ENCODE results near the gene MEDAG. TPM values are rescaled to one million over a fixed set of nuclear protein-coding genes. Genes with fewer than 3 reads are reported as not detected.

The MEDAG gene
- total and polyA plus RNA-seq, 10 donors, result 0.16 to 2.7 (median 0.46) TPM; not detected in 3

DNA sequence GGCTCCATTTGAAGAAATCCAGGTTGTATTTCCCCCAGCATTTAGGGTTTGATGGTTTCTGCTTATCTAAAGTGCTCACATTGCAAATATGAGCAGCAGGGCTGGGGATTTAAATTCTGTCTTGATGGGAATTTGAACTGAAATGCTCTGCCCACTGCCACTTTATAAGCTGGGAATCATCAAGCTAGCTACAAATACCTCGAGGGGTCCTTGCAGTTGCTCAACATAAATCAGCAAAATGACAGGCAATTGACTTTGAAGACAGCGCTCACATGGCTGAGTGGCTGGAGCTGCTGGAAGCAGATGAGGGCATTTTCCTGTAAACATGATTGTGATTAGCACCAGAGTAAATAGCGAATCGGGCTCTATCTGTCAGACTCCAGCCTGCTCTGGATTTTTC is 39.4 kb upstream of the MEDAG start:
- no peaks in the 10 kb centered on the region for H3K9me3 ChIP-seq
- H3K27me3 ChIP-seq (replicated peaks in 1 of 7), result no peaks in the 10 kb centered on the region
- 53 to 76% (median 62%) methylated on average over 4 of the region's 4 CpGs for WGBS, 5 donors
- H3K27ac ChIP-seq, result no peak overlapping the region
- H3K4me1 ChIP-seq, result peaks cover 5 to 19% (median 10%) of the 10 kb centered on the region in 6 donors
- intact Hi-C loops (cut with DNase I; ENCODE audit: low total_unique reads), result loop anchor here (10.0 kb wide), 1 partner anchor 732 kb away; no protein-coding TSS in a partner anchor
- TF ChIP-seq POLR2AphosphoS5 (IDR thresholded peaks at IDR 0.05) (no peak), POLR2A (IDR thresholded peaks at IDR 0.05) (no peak)
- TF ChIP-seq, protein P1, sequence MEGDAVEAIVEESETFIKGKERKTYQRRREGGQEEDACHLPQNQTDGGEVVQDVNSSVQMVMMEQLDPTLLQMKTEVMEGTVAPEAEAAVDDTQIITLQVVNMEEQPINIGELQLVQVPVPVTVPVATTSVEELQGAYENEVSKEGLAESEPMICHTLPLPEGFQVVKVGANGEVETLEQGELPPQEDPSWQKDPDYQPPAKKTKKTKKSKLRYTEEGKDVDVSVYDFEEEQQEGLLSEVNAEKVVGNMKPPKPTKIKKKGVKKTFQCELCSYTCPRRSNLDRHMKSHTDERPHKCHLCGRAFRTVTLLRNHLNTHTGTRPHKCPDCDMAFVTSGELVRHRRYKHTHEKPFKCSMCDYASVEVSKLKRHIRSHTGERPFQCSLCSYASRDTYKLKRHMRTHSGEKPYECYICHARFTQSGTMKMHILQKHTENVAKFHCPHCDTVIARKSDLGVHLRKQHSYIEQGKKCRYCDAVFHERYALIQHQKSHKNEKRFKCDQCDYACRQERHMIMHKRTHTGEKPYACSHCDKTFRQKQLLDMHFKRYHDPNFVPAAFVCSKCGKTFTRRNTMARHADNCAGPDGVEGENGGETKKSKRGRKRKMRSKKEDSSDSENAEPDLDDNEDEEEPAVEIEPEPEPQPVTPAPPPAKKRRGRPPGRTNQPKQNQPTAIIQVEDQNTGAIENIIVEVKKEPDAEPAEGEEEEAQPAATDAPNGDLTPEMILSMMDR (IDR thresholded peaks at IDR 0.05 in 8 of 11, conservative IDR thresholded peaks at IDR 0.05 in 3 of 11), result no peak
- no peak for DNase-seq
- H3K36me3 ChIP-seq, result no peaks in the 10 kb centered on the region
- no peak overlapping the region for H3K4me3 ChIP-seq

DNA sequence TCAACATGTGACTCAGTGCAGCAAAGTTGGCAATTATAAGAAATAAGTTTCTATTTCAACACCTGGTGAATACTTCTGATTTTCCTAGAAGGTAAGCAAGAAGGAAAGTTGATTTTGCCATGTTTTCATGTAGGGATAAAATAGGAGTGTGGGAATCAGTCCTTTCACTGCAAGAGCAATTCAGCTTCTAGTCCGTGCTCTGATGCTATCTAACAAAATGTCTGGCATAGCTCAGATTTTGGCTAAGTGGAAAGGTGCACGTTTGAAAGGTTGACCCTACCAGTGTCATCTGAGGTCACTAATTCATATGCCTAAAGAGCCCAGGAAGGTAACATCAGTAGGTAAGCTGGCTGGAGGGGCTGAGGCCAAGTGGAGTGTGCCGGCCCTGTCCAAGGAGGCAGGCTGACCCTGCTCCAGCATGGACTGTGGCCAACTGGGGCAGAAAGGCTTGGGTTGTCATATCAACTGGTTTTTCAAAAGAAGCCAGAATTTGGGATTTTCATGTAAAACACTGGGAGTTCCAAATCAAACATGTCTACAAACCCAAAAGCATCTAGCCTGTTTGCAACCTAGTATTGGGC is 38.9 kb upstream of the MEDAG start:
- TF ChIP-seq POLR2A (IDR thresholded peaks at IDR 0.05), result no peak
- TF ChIP-seq, protein P1 (IDR thresholded peaks at IDR 0.05 in 8 of 11, conservative IDR thresholded peaks at IDR 0.05 in 3 of 11), result no peak
- no peak for TF ChIP-seq POLR2AphosphoS5 (IDR thresholded peaks at IDR 0.05)
- WGBS, 5 donors, result 83 to 93% (median 88%) methylated on average over 3 of the region's 3 CpGs
- Histone ChIP-seq H3K4me3 (no peak overlapping the region), H3K9me3 (no peaks in the 10 kb centered on the region), H3K4me1 (peaks cover 5 to 19% (median 10%) of the 10 kb centered on the region in 6 donors), H3K36me3 (no peaks in the 10 kb centered on the region), H3K27me3 (replicated peaks in 1 of 7) (no peaks in the 10 kb centered on the region), H3K27ac (no peak overlapping the region)
- intact Hi-C loops (cut with DNase I; ENCODE audit: low total_unique reads), result loop anchor here (10.0 kb wide), 1 partner anchor 732 kb away; no protein-coding TSS in a partner anchor
- no peak for DNase-seq

DNA sequence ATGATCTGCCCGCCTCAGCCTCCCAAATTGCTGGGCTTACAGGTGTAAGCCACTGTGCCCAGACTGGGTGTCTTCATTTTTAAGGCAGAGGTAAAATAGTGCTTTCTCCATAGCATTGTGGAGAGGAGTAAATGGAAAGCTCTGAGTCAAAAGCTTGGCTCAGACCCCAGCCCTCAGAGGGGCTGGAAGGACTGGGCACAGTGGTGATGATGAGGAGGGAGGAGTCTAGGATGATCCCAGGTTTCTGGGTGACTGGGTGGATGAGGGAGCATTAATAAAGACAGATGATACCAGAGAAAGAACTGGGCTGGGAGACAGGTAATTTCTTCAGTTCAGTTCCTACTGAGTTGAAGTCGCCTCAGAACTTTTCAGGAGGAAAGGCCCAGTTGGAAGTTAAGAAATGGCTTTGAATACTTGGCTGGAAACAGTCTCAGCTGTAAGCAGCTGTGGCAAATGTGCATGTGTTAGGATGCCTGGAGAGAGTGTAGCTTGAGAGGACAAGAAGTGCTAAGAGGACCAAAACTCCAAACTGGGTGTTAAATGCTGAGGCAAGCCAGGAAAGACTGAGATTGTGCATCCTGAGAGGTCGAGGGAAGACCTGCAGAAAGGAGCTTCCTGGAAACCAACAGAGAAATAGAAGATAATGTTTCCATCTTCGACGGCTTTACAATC is 37.1 kb upstream of the MEDAG start:
- no peak overlapping the region for H3K4me3 ChIP-seq
- no peaks in the 10 kb centered on the region for H3K27me3 ChIP-seq (replicated peaks in 1 of 7)
- H3K4me1 ChIP-seq, result peaks cover 5 to 19% (median 10%) of the 10 kb centered on the region in 6 donors
- no peak for DNase-seq
- TF ChIP-seq POLR2A (IDR thresholded peaks at IDR 0.05), result no peak
- TF ChIP-seq, protein P1 (IDR thresholded peaks at IDR 0.05 in 8 of 11, conservative IDR thresholded peaks at IDR 0.05 in 3 of 11), result no peak
- TF ChIP-seq POLR2AphosphoS5 (IDR thresholded peaks at IDR 0.05), result no peak
- no peak overlapping the region for H3K27ac ChIP-seq
- WGBS, 5 donors, result 78 to 90% (median 82%) methylated on average over 5 of the region's 5 CpGs
- H3K9me3 ChIP-seq, result no peaks in the 10 kb centered on the region
- intact Hi-C loops (cut with DNase I; ENCODE audit: low total_unique reads), result loop anchor here (10.0 kb wide), 1 partner anchor 734 kb away; no protein-coding TSS in a partner anchor
- no peaks in the 10 kb centered on the region for H3K36me3 ChIP-seq

DNA sequence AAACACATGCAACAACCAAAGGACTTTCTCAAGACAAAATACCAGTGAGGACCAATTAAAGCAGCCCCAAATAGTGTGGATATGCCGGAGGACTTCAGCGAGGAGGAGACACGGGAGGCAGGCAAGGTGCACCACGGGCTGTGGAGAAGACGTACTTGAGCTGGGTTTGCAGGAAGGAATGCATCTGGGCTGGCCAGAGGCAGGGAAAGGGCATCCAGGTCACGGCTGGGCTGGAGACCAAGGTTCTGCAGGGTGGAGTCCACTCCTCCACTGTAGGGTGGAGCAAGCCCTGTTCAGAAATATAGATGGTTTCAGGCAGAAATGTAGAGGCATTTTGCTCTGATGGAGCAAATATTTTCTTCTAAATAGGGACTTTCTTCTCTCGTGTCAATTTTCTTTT is 36.6 kb upstream of the MEDAG start:
- peaks cover 5 to 19% (median 10%) of the 10 kb centered on the region in 6 donors for H3K4me1 ChIP-seq
- intact Hi-C loops (cut with DNase I; ENCODE audit: low total_unique reads), result loop anchor here (10.0 kb wide), 1 partner anchor 735 kb away; no protein-coding TSS in a partner anchor
- peak overlapping the region in 2 of 8 donors; percentile 23 to 58 for H3K27ac ChIP-seq
- DNase-seq, result no peak
- H3K36me3 ChIP-seq, result no peaks in the 10 kb centered on the region
- H3K9me3 ChIP-seq, result no peaks in the 10 kb centered on the region
- TF ChIP-seq, protein P1 (IDR thresholded peaks at IDR 0.05 in 8 of 11, conservative IDR thresholded peaks at IDR 0.05 in 3 of 11), result no peak
- TF ChIP-seq POLR2AphosphoS5 (IDR thresholded peaks at IDR 0.05) (no peak), POLR2A (IDR thresholded peaks at IDR 0.05) (no peak)
- H3K27me3 ChIP-seq (replicated peaks in 1 of 7), result no peaks in the 10 kb centered on the region
- H3K4me3 ChIP-seq, result no peak overlapping the region
- 60 to 86% (median 78%) methylated on average over 7 of the region's 7 CpGs for WGBS, 5 donors
